ENCODE data around the gene PIK3CD.

PIK3CD gene

DNA sequence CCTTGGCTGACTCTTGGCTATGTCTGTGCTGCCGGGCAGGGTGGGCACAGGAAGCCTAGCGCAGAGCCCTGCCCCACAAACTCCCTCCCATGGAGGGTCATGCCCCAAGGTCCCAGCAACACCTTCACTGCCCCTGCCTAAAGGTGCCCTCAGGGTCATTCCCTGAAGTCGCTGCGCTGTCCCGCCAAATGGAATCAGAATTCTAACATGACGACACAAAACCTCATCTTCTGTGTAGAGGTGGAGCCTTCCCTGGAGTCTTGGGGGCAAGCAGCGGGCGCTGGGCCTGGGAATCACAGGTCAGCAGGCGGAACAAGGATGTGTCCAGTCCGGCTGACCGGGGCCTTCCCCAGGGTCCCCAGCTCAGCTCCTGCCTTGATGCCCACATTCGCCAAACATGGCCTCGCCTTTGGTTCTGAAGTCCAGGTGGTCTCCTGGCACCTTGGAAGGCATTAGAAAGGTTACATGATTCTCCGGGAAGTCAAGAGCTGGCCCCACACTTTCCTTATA is 45.5 kb upstream of the PIK3CD start:
- no peak overlapping the region for H3K4me3 ChIP-seq (ENCODE audit: low read depth, low read length)
- DNase-seq (ENCODE audit: low read depth, low spot score): no peak
- TF ChIP-seq, protein P1, sequence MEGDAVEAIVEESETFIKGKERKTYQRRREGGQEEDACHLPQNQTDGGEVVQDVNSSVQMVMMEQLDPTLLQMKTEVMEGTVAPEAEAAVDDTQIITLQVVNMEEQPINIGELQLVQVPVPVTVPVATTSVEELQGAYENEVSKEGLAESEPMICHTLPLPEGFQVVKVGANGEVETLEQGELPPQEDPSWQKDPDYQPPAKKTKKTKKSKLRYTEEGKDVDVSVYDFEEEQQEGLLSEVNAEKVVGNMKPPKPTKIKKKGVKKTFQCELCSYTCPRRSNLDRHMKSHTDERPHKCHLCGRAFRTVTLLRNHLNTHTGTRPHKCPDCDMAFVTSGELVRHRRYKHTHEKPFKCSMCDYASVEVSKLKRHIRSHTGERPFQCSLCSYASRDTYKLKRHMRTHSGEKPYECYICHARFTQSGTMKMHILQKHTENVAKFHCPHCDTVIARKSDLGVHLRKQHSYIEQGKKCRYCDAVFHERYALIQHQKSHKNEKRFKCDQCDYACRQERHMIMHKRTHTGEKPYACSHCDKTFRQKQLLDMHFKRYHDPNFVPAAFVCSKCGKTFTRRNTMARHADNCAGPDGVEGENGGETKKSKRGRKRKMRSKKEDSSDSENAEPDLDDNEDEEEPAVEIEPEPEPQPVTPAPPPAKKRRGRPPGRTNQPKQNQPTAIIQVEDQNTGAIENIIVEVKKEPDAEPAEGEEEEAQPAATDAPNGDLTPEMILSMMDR (IDR thresholded peaks at IDR 0.05; ENCODE audit: low read depth, low read length): no peak
- in situ Hi-C loops (cut with HindIII; ENCODE audit: low sequenced_read_pairs): no loop called here

DNA sequence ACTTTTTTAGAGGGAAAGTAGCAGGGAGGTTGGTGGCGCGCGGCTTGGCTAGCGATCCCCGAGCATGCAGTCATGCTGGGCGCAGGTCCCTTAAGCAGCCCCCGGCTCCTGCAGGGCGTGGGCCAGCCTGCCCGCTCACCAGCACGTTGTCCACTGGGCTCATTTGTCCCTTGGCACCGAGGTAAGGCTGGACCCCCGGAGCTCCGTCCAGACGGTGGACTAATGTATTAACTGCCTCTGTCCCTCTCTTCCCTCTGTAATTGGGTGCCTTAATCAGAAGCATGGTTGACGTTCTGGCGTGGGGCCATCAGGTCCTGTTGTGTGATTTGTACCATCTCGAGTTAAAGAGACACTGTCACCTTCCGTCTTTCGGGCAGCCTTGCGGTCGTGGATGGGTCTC is 45.1 kb upstream of the PIK3CD start:
- DNase-seq (ENCODE audit: low read depth, low spot score): no peak
- in situ Hi-C loops (cut with HindIII; ENCODE audit: low sequenced_read_pairs): no loop called here
- TF ChIP-seq, protein P1 (IDR thresholded peaks at IDR 0.05; ENCODE audit: low read depth, low read length): no peak

DNA sequence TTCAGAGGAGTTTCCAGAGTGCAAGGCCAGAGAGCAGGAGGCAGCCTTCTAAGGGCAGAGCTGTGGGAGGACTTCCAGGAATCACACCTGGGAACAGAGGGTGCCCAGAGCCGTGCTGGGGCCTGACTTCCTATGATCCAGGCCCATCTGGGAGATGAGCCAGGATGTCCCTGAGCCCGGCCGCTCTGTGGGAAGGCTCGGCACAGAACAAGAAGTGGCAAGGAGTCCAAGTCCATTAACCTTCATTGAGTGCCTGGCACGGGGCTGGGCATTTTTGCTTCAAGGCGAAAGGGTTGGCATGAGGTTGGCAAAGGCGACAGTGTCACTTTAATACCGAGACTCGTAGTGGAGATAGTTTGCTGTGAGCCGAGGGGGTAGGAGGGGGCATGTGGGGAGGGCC is 44.6 kb upstream of the PIK3CD start:
- TF ChIP-seq, protein P1 (IDR thresholded peaks at IDR 0.05; ENCODE audit: low read depth, low read length): no peak
- H3K4me3 ChIP-seq (ENCODE audit: low read depth, low read length): no peak overlapping the region
- DNase-seq (ENCODE audit: low read depth, low spot score): no peak
- in situ Hi-C loops (cut with HindIII; ENCODE audit: low sequenced_read_pairs): no loop called here

More for the DNA sequence above, 45.1 kb upstream of the PIK3CD start:
- no peak overlapping the region for H3K4me3 ChIP-seq (ENCODE audit: low read depth, low read length)

DNA sequence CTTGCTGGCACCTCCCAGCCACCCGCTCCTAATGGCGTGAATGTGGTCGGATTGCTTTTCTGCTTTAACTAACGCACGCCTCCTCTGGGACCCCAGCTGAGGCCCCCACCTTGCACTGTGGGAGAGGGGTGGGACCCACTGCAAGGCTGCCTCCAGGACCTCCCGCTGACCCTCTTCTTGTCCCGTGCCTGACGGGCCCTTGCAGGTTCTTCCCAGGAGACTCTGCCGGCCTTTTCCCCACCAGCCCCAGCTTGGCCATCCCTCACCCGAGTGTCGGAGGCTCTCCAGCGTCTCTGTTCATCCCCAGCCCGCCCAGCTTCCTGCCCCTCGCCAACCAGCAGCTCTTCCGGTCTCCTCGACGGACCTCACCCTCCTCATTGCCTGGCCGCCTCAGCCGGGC is 44.2 kb upstream of the PIK3CD start:
- in situ Hi-C loops (cut with HindIII; ENCODE audit: low sequenced_read_pairs): no loop called here
- no peak overlapping the region for H3K4me3 ChIP-seq (ENCODE audit: low read depth, low read length)
- TF ChIP-seq, protein P1 (IDR thresholded peaks at IDR 0.05; ENCODE audit: low read depth, low read length): no peak
- no peak for DNase-seq (ENCODE audit: low read depth, low spot score)

DNA sequence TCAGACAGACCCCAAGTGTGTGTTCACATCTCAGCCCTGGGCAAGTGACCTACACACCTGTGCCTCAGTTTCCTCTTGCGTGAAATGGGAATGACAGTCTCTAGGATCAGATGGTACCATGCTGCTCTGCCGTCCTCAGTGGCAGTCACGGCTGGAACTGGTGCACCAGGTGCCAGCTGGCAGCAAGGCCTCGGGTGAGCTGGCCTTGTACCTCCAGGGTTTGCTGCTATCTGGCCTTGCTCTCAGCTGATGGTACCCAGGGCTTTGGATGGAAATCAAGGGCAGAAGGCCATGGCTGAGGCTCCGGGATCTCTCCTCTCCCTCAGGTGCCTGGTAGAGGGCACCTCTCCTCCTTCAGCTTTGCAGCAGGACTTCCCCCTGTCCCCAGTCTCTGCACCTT is 41.5 kb upstream of the PIK3CD start:
- no peak overlapping the region for H3K4me3 ChIP-seq (ENCODE audit: low read depth, low read length)
- TF ChIP-seq, protein P1 (IDR thresholded peaks at IDR 0.05; ENCODE audit: low read depth, low read length): no peak
- in situ Hi-C loops (cut with HindIII; ENCODE audit: low sequenced_read_pairs): no loop called here
- DNase-seq (ENCODE audit: low read depth, low spot score): no peak

DNA sequence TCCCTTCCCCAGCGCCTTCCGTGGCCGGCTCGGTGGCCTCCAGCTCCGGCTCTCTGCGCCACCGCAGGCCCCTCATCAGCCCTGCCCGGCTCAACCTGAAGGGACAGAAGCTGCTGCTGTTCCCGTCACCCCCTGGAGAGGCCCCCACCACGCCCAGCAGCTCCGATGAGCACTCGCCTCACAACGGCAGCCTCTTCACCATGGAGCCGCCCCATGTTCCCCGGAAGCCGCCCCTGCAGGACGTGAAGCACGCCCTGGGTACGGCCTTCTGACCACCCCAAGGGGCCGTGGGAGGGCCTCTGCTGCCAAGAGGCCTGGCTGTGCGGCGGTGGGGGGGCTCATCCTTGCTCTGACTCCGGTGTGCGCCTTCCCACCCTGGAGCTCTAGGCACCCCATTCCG is 41.0 kb upstream of the PIK3CD start:
- in situ Hi-C loops (cut with HindIII; ENCODE audit: low sequenced_read_pairs): no loop called here
- TF ChIP-seq, protein P1 (IDR thresholded peaks at IDR 0.05; ENCODE audit: low read depth, low read length): no peak
- DNase-seq (ENCODE audit: low read depth, low spot score): no peak

DNA sequence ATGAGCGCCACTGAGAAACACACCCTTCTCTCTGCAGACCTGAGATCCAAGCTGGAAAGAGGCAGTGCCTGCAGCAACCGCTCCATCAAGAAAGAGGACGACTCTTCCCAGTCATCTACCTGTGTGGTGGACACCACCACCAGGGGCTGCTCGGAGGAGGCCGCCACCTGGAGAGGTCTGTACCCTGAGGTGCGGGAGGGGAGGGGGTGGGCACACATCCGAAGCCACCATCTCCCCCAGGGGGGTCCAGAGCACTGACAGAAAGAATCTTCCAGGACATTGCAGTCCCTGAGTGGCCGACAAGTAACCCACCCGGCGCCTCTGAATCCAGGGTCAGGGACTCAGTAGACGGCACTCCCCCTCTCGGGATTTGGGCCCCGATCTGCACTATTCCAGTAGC is 39.8 kb upstream of the PIK3CD start:
- TF ChIP-seq, protein P1 (IDR thresholded peaks at IDR 0.05; ENCODE audit: low read depth, low read length): no peak
- in situ Hi-C loops (cut with HindIII; ENCODE audit: low sequenced_read_pairs): no loop called here
- no peak for DNase-seq (ENCODE audit: low read depth, low spot score)
- no peak overlapping the region for H3K4me3 ChIP-seq (ENCODE audit: low read depth, low read length)

More for the DNA sequence above, 41.0 kb upstream of the PIK3CD start:
- no peak overlapping the region for H3K4me3 ChIP-seq (ENCODE audit: low read depth, low read length)
